ENCODE results near the gene LMNB1.

DNA sequence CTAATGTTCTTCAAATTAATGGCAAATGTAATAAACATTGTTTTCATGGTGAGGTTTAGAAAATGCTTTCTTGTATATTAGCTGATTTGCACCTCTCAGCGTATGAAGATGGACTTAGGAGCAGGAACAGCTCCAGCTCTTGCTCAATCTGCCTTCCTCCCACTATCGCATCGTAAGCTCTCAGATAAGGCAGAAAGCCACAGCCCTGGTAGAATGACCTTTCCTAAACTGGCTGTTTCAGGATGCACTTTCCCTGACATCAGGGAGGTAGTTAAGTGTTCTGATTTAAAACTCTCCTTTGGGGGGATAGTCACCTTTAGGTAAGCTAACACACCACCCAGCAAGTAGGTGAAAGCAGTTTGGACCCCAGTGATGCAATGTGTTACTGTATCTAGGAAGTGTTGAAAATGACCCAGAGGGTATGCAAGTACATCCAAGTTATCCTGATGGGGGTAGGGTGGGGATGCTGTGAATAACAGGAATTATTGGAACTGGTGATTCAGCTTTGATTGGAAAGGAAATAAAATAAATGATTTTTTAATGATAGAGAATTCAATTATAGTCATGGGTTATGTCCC, 72.3 kb downstream of the LMNB1 start:
- TF ChIP-seq CTCF (IDR thresholded peaks at IDR 0.05; ENCODE audit: low read depth, low read length) (no peak), POLR2A (IDR thresholded peaks at IDR 0.05; ENCODE audit: extremely low read depth, insufficient read length) (no peak), MYC (IDR thresholded peaks at IDR 0.05; ENCODE audit: low read depth, low read length) (no peak)
